Mesenchymal stem cell (in vitro differentiated cells and primary cell): ENCODE results near the gene COL8A1.
A peak's percentile ranks its signal among the peaks of the same experiment; 100 is the strongest.

ENCODE experiments used
- DNase-seq: peaks from one replicate; pipeline ENCODE4 v3.0.0-alpha.2; 2013
- H2AFZ ChIP-seq: one replicate; pipeline ENCODE4 v1.6.1; 2013; ENCODE audit warnings: low read depth, mild to moderate bottlenecking, control low read depth, inconsistent platforms, low read length, moderate library complexity
- H2AK5ac ChIP-seq: 2 replicates; pipeline ENCODE4 v1.6.1; 2013; ENCODE audit warnings: low read length, moderate library complexity, mild to moderate bottlenecking, inconsistent platforms; ENCODE audit not compliant: severe bottlenecking
- H2BK120ac ChIP-seq: one replicate; pipeline ENCODE4 v1.6.1; 2013; ENCODE audit warnings: low read depth, mild to moderate bottlenecking, inconsistent platforms, low read length, moderate library complexity
- H2BK12ac ChIP-seq, 2 experiments: one replicate each; pipeline ENCODE4 v1.6.1; 2013; ENCODE audit warnings: inconsistent platforms in 2 of 2, low read length in 2 of 2, mild to moderate bottlenecking in 2 of 2, moderate library complexity in 2 of 2, control low read depth in 1 of 2
- H2BK15ac ChIP-seq: one replicate; pipeline ENCODE4 v1.6.1; 2013; ENCODE audit warnings: mild to moderate bottlenecking, low read depth, inconsistent platforms; ENCODE audit not compliant: poor library complexity, severe bottlenecking
- H2BK5ac ChIP-seq: 2 replicates; pipeline ENCODE4 v1.6.1; 2013; ENCODE audit warnings: low read depth, mild to moderate bottlenecking, low read length, control low read depth, inconsistent platforms; ENCODE audit not compliant: poor library complexity, severe bottlenecking
- H3K14ac ChIP-seq, 2 experiments: one replicate each; pipeline ENCODE4 v1.6.1; 2013; ENCODE audit warnings: inconsistent platforms in 2 of 2, low read length in 2 of 2, control low read depth in 1 of 2, mild to moderate bottlenecking in 1 of 2, moderate library complexity in 1 of 2
- H3K18ac ChIP-seq, 2 experiments: one replicate each; pipeline ENCODE4 v1.6.1; 2013; ENCODE audit warnings: inconsistent platforms in 2 of 2, low read length in 2 of 2, control low read depth in 1 of 2, low read depth in 1 of 2, mild to moderate bottlenecking in 1 of 2
- H3K23ac ChIP-seq, 2 experiments: one replicate each; pipeline ENCODE4 v1.6.1; 2013; ENCODE audit warnings: inconsistent platforms in 2 of 2, low read length in 2 of 2, mild to moderate bottlenecking in 2 of 2, moderate library complexity in 2 of 2, control low read depth in 1 of 2
- H3K27ac ChIP-seq: 2 replicates; pipeline ENCODE4 v1.5.1; 2013; ENCODE audit warnings: mild to moderate bottlenecking, moderate library complexity, low read length, control low read depth, inconsistent platforms; ENCODE audit not compliant: poor library complexity, severe bottlenecking
- H3K27me3 ChIP-seq, 2 experiments: 2 replicates each; pipeline versions ENCODE4 v1.6.1 to v1.7.0; 2013; ENCODE audit warnings: low read length in 2 of 2, mild to moderate bottlenecking in 2 of 2, moderate library complexity in 2 of 2, control low read depth in 1 of 2, inconsistent platforms in 1 of 2; ENCODE audit not compliant: control insufficient read depth in 1 of 2, insufficient read depth in 1 of 2
- H3K36me3 ChIP-seq, 2 experiments: 2 replicates each; pipeline versions ENCODE4 v1.6.1 to v1.7.0; 2013; ENCODE audit warnings: low read length in 2 of 2, control low read depth in 1 of 2, inconsistent platforms in 1 of 2, low read depth in 1 of 2, mild to moderate bottlenecking in 1 of 2; ENCODE audit not compliant: insufficient read depth in 2 of 2, control insufficient read depth in 1 of 2
- H3K4ac ChIP-seq, 2 experiments: one replicate each; pipeline ENCODE4 v1.6.1; 2013; ENCODE audit warnings: inconsistent platforms in 2 of 2, low read length in 2 of 2, mild to moderate bottlenecking in 2 of 2, moderate library complexity in 2 of 2, control low read depth in 1 of 2, low read depth in 1 of 2
- H3K4me1 ChIP-seq: 2 replicates; pipeline ENCODE4 v1.6.1; 2013; ENCODE audit warnings: low read depth, low read length, control low read depth; ENCODE audit not compliant: control insufficient read depth, insufficient read depth
- H3K4me2 ChIP-seq: 2 replicates; pipeline ENCODE4 v1.6.1; 2013; ENCODE audit warnings: low read length, mild to moderate bottlenecking, inconsistent platforms; ENCODE audit not compliant: poor library complexity, severe bottlenecking
- H3K4me3 ChIP-seq, 2 experiments: 2 replicates each; pipeline versions ENCODE4 v1.5.1 to v1.7.0; 2013; ENCODE audit warnings: low read length in 2 of 2, mild to moderate bottlenecking in 2 of 2, control low read depth in 1 of 2, low read depth in 1 of 2; ENCODE audit not compliant: insufficient read depth in 1 of 2
- H3K79me1 ChIP-seq: replicated peaks from 2 replicates; pipeline ENCODE4 v1.6.1; 2013; ENCODE audit warnings: mild to moderate bottlenecking, control low read depth, low read length, inconsistent platforms; ENCODE audit not compliant: poor library complexity, severe bottlenecking
- H3K9ac ChIP-seq: 2 replicates; pipeline ENCODE4 v1.7.0; 2013; ENCODE audit warnings: mild to moderate bottlenecking, low read length, moderate library complexity
- H3K9me3 ChIP-seq: 2 replicates; pipeline ENCODE4 v1.7.0; 2013; ENCODE audit warnings: mild to moderate bottlenecking, low read length; ENCODE audit not compliant: control insufficient read depth
- H4K8ac ChIP-seq: one replicate; pipeline ENCODE4 v1.6.1; 2013; ENCODE audit warnings: inconsistent platforms, mild to moderate bottlenecking, low read length, moderate library complexity
- H4K91ac ChIP-seq: one replicate; pipeline ENCODE4 v1.6.1; 2013; ENCODE audit warnings: mild to moderate bottlenecking, low read length, inconsistent platforms
- WGBS: methylation state at CpG from one replicate; pipeline ENCODE4 v1.1.7; 2013; ENCODE audit warnings: mixed read lengths; 5-methylcytosine and 5-hydroxymethylcytosine counted together

COL8A1 gene

DNA sequence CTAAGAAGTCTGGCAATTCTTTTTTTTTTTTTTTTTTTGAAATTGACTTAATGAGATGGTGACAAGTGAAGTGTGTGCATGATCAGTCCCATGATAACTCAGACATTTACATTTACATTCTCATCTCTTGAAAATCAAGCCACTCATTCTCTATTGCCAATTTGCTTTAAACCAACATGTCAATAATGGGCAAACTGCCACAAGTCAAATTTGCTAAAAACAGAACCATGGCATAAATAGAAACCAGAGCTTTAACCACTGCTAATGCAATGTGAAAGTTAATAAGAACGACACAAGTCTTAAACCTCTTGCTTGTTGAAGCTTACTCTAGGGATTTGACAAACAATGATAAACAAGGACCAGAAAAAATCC lies 12.0 kb upstream of the COL8A1 start:
- no peak overlapping the region for H3K4me3 ChIP-seq

DNA sequence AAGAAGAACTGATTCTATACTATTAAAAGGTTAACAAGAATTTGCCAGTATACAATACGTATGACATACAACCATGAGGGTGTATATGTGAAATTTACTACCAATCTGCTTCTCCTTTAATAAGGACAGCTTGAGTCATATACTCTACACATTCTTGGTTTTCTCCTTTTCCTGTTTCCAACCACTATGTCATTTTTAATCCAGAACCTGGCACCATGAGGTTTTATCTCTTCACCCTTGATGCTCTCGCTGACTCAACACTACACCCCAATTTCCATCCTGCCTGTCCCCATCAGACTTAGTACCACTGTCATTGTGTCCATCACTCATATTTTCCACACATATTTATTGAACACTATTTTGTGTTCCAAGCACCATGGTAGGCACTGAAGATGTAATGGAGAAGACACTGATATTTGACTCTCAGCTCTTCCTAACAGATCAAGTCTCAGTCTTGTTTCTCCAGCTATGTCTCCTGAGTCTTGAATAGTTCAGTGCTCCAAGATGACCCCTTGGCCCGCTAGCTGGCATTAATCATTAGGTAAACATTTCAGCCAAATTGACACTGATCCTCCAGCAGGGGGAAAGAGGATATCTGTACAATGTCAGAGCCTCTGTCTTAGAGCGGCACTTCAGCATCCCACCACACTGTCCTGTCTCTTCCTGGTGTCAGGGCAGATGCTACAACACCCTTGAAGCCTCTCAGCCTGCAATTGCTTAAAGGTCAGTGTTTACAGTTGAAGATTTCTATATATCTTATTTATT lies 11.2 kb upstream of the COL8A1 start:
- H3K14ac ChIP-seq, result no peak overlapping the region
- H2BK15ac ChIP-seq, result no peak overlapping the region
- H3K4me3 ChIP-seq, result no peak overlapping the region
- H3K9ac ChIP-seq, result no peak overlapping the region
- H4K8ac ChIP-seq, result no peak overlapping the region
- no peak overlapping the region for H3K4ac ChIP-seq
- no peak overlapping the region for H4K91ac ChIP-seq
- no peak for DNase-seq
- H3K79me1 ChIP-seq, result no peaks in the 10 kb centered on the region
- H2AK5ac ChIP-seq, result no peak overlapping the region
- no peaks in the 10 kb centered on the region for H3K36me3 ChIP-seq
- no peak overlapping the region for H3K23ac ChIP-seq
- H2BK5ac ChIP-seq, result no peak overlapping the region
- H3K18ac ChIP-seq, result no peak overlapping the region
- WGBS, result 48% methylated on average over 4 of the region's 4 CpGs
- no peaks in the 10 kb centered on the region for H3K27me3 ChIP-seq
- H3K4me1 ChIP-seq, result peaks cover 2% of the 10 kb centered on the region
- H2BK12ac ChIP-seq, result no peak overlapping the region
- H3K9me3 ChIP-seq, result no peaks in the 10 kb centered on the region
- no peak overlapping the region for H2AFZ ChIP-seq
- no peak overlapping the region for H3K4me2 ChIP-seq
- H3K27ac ChIP-seq, result no peak overlapping the region
- no peak overlapping the region for H2BK120ac ChIP-seq

More for the DNA sequence above, 12.0 kb upstream of the COL8A1 start:
- no peak overlapping the region for H2BK120ac ChIP-seq
- no peak overlapping the region for H4K91ac ChIP-seq
- no peak overlapping the region for H3K4me2 ChIP-seq
- no peak overlapping the region for H4K8ac ChIP-seq
- WGBS, result 0% methylated on average over 1 of the region's 1 CpG
- no peak overlapping the region for H2AK5ac ChIP-seq
- H3K9me3 ChIP-seq, result no peaks in the 10 kb centered on the region
- no peak overlapping the region for H3K27ac ChIP-seq
- H2BK5ac ChIP-seq, result no peak overlapping the region
- no peak overlapping the region for H2BK12ac ChIP-seq
- no peaks in the 10 kb centered on the region for H3K79me1 ChIP-seq
- no peak overlapping the region for H3K4ac ChIP-seq
- no peak overlapping the region for H2BK15ac ChIP-seq
- H3K18ac ChIP-seq, result no peak overlapping the region
- no peak overlapping the region for H2AFZ ChIP-seq
- H3K23ac ChIP-seq, result no peak overlapping the region
- H3K9ac ChIP-seq, result no peak overlapping the region
- peaks cover 2% of the 10 kb centered on the region for H3K4me1 ChIP-seq
- H3K36me3 ChIP-seq, result no peaks in the 10 kb centered on the region
- no peak for DNase-seq
- H3K14ac ChIP-seq, result no peak overlapping the region
- H3K27me3 ChIP-seq, result no peaks in the 10 kb centered on the region

DNA sequence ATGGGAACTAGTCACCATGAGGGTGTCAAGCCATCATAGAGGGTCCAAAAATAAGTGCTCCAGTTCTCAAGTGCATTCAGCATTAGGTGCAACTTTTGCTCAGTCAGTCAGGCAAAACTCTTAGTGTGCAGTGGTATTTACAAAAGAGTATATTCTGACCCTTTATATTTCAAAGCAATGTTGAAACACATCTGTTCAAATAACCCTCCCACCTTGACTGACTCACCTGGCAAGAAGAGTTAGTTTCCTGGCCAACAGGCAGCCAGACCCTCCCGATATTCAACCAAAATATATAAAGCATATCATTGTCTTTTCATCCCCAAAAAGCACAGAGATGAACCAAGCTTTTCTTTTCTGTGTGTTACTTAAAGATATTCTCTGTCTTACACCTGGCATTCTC lies 7.6 kb upstream of the COL8A1 start:
- H3K9ac ChIP-seq, result no peak overlapping the region
- no peak overlapping the region for H3K14ac ChIP-seq
- no peaks in the 10 kb centered on the region for H3K27me3 ChIP-seq
- no peak overlapping the region for H4K8ac ChIP-seq
- no peak overlapping the region for H2BK12ac ChIP-seq
- no peak overlapping the region for H2BK15ac ChIP-seq
- H2AFZ ChIP-seq, result no peak overlapping the region
- no peak for DNase-seq
- H2BK120ac ChIP-seq, result no peak overlapping the region
- peaks cover 8% of the 10 kb centered on the region for H3K4me1 ChIP-seq
- no peak overlapping the region for H2AK5ac ChIP-seq
- no peak overlapping the region for H2BK5ac ChIP-seq
- H3K27ac ChIP-seq, result no peak overlapping the region
- H3K4me2 ChIP-seq, result no peak overlapping the region
- no peaks in the 10 kb centered on the region for H3K36me3 ChIP-seq
- no peak overlapping the region for H3K4ac ChIP-seq
- H4K91ac ChIP-seq, result no peak overlapping the region
- WGBS, result 95% methylated on average over 1 of the region's 1 CpG
- no peak overlapping the region for H3K23ac ChIP-seq
- H3K18ac ChIP-seq, result no peak overlapping the region
- no peak overlapping the region for H3K4me3 ChIP-seq
- no peaks in the 10 kb centered on the region for H3K9me3 ChIP-seq
- H3K79me1 ChIP-seq, result peaks cover 3% of the 10 kb centered on the region

DNA sequence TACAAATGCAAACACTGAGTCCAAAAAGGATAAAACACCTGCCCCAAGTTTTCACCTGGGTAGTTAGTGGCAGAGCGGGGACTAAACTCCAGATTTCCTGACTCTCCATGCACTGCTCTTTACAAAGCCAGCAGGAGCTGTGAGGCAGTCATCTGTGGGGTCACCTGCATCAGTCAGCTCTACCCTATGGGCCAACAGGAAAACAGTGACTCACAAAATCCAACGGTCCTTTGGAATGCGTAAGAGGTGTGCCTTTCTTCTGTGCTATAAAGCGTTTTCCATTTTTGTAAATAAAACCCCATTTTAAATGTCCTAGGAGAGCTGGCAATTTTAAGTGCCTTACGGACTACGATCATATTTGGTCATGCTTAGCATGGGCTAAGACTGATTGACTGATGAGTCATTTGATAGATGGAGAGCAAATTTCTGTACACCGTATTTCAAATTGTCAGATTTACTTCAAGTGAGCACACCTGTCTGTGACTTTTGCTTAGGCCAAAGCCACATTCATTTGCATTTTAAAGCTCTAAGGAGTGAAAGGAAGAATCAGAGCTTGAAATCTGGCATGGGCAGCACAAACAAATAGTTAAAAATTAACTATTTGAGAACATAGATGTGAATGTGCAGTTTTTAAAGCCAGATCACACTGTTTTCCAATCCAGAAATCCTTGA lies 4.4 kb upstream of the COL8A1 start:
- Histone ChIP-seq H3K79me1 (peaks cover 3% of the 10 kb centered on the region), H2BK5ac (no peak overlapping the region), H3K27ac (peak overlapping the region; percentile 65), H3K4me3 (no peak overlapping the region), H3K9ac (no peak overlapping the region), H3K9me3 (no peaks in the 10 kb centered on the region), H2BK12ac (no peak overlapping the region), H3K36me3 (no peaks in the 10 kb centered on the region), H3K4ac (no peak overlapping the region), H3K23ac (no peak overlapping the region), H3K14ac (no peak overlapping the region), H2AK5ac (peak overlapping the region; percentile 71), H3K27me3 (no peaks in the 10 kb centered on the region), H3K18ac (no peak overlapping the region), H4K8ac (no peak overlapping the region), H3K4me1 (peaks cover 6% of the 10 kb centered on the region), H2BK15ac (no peak overlapping the region), H3K4me2 (peak overlapping the region; percentile 27), H4K91ac (no peak overlapping the region), H2AFZ (no peak overlapping the region), H2BK120ac (no peak overlapping the region)
- no peak for DNase-seq
- WGBS, result 54% methylated on average over 6 of the region's 7 CpGs
